Camera-type eye (tissue), 1 donor: ENCODE data around the gene DGKD. TPM values are rescaled to one million over a fixed set of nuclear protein-coding genes. Genes with fewer than 3 reads are reported as not detected.

Experiments used
- total RNA-seq: library from RNA; depleted of rRNA; stranded (reverse); fragments of >200 nt; gene quantifications from one replicate; pipeline ENCODE4 v1.2.3, GENCODE V29; 2014

DGKD gene, protein sequence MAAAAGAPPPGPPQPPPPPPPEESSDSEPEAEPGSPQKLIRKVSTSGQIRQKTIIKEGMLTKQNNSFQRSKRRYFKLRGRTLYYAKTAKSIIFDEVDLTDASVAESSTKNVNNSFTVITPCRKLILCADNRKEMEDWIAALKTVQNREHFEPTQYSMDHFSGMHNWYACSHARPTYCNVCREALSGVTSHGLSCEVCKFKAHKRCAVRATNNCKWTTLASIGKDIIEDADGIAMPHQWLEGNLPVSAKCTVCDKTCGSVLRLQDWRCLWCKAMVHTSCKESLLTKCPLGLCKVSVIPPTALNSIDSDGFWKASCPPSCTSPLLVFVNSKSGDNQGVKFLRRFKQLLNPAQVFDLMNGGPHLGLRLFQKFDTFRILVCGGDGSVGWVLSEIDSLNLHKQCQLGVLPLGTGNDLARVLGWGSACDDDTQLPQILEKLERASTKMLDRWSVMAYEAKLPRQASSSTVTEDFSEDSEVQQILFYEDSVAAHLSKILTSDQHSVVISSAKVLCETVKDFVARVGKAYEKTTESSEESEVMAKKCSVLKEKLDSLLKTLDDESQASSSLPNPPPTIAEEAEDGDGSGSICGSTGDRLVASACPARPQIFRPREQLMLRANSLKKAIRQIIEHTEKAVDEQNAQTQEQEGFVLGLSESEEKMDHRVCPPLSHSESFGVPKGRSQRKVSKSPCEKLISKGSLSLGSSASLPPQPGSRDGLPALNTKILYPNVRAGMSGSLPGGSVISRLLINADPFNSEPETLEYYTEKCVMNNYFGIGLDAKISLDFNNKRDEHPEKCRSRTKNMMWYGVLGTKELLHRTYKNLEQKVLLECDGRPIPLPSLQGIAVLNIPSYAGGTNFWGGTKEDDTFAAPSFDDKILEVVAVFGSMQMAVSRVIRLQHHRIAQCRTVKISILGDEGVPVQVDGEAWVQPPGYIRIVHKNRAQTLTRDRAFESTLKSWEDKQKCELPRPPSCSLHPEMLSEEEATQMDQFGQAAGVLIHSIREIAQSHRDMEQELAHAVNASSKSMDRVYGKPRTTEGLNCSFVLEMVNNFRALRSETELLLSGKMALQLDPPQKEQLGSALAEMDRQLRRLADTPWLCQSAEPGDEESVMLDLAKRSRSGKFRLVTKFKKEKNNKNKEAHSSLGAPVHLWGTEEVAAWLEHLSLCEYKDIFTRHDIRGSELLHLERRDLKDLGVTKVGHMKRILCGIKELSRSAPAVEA
- total RNA-seq, result 48.3 TPM

GRCh38 chr2:233353769-233354499 lies at the start of gene DGKD:
Gene DGKD, plus strand, starts transcription at chr2:233354494. Its CDS starts 25 bp downstream, at chr2:233354519.

GRCh38 chr2:233307565-233307964 lies 46.7 kb upstream of the DGKD start, which contains the start of gene SAG:
Gene SAG, plus strand, starts transcription at chr2:233307816. Its CDS starts 1,374 bp downstream, at chr2:233309190.

Other genes with a start within 250 kb of the DGKD start
- gene ATG16L1, start 102.8 kb upstream of the DGKD start, total RNA-seq, result 49.8 TPM
- 16.7 TPM for gene SAG, start 46.7 kb upstream of the DGKD start, total RNA-seq
- 73.1 TPM for gene USP40, start 212.3 kb downstream of the DGKD start, total RNA-seq